Measurements from ENCODE around the gene FSD1.
"Not testable (repeated sequence)": the region's sequence is repeated elsewhere in the genome, so short reads cannot be mapped to it uniquely, and the experiment has no call there.

Gene FSD1

GRCh38 chr19:4319067-4319718 is 14.8 kb downstream of the FSD1 start:
- DNase-seq (ENCODE audit: low spot score): no peak

DNA sequence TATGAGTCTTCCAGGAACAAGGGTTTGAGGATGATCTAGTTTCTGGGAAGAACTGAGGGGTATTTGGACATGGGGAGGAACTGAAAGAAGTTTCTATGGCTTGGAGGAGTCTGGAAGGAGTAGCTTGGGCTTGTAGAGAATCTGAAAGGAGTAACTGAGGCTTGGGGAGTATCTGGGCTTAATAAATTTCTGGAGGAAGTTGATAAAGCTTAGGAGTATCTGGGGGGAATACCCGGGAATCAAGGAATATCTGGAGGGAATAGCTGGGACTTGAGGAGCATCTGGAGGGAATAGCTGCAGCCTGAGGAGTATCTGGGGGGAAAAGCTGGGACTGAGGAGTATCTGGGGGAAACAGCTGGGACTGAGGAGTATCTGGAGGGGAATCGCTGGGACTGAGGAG is 16.0 kb downstream of the FSD1 start:
- no peak for DNase-seq (ENCODE audit: low spot score)

DNA sequence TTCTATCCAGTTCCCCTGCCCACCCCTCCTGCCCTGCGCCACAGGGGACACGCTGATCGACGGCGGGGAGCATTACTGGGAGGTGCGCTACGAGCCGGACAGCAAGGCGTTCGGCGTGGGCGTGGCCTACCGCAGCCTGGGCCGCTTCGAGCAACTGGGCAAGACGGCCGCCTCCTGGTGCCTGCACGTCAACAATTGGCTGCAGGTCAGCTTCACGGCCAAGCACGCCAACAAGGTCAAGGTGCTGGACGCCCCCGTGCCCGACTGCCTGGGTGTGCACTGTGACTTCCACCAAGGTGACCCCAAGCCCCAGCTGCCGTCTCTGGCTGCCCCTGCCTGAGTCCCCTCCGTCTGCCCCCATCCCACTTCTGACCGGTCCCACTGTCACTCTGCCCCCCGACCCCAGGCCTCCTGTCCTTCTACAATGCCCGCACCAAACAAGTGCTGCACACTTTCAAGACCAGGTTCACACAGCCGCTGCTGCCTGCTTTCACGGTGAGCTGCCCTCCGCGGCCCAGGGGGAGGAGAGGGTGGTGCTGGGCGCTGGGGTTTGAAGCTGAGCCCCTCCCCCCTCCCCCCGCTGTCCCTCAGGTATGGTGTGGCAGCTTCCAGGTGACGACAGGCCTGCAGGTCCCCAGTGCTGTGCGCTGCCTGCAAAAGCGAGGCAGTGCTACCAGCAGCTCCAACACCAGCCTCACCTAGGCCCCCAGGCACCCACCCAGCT is 18.7 kb downstream of the FSD1 start:
- DNase-seq (ENCODE audit: low spot score): no peak

DNA sequence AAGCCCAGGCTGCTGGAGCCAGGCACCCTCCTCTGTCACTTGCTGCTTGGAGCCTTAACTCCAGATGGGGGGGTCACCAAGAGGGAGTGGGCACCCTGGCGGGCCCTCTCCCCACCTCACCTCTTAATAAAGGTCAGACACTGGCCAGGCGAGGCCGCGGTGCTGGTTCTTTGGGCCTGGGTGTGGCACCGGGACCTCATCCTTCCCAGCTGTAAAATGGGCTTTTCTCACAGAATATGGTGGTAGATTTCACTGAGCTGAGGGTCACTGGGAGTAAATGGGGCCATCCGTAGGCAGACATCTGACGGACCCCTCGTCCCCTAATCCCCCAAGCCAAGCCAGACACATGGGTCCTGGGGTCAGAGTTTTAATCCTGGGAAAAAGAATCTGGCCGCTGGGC is 19.3 kb downstream of the FSD1 start:
- DNase-seq (ENCODE audit: low spot score): no peak

DNA sequence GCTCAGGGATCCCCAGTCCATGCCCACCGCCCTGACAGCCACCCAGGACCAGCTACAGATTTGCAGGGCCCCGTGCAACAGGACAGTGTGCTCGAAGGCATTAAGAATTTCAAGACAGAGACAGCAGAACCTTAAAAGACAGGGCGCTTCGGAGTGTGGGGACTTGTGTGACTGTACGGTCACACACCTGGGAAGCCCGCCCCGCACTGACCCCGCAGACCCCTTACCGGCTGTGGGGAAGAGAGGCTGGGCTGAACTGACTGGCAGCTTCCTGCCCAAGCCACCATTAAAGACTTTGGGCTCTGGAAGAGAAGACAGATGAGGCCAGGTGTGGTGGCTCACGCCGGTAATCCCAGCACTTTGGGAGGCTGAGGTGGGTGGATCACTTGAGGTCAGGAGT is 19.8 kb downstream of the FSD1 start:
- no peak for DNase-seq (ENCODE audit: low spot score)

GRCh38 chr19:4326215-4326836 is 21.9 kb downstream of the FSD1 start:
- no peak for DNase-seq (ENCODE audit: low spot score)

- no peak for DNase-seq (ENCODE audit: low spot score)
Observed at GRCh38 chr19:4326837-4327251, 22.4 kb downstream of the FSD1 start.

DNA sequence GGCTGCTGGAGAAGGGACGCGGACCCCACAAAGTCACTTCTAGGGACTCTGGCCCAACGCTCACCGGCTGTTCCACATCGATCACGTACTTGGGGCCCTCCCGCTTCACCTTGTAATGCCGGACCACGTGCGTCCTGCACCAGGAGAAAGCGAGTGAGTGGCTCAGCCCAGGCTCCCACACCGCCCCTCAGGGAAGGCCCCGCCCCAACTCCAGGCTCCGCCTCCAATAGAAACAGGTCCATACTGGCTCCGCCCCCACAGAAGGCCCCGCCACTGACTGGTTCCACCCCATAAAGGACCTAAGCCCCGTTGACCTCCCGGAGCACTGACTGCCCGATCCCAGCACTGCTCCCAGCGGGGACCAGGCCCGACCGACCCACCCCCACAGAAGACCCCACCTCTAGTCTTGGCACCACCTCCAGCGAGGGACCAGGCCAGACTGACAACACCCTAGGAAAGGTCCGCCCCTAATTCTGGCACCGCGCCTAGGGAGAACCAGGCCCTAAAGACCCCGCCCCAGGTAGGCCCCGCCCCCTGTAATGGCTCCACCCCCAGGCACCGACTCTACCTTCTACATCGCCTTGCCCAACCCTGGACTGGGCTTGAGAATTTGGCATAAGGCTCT is 23.0 kb downstream of the FSD1 start:
- no peak for DNase-seq (ENCODE audit: low spot score)

GRCh38 chr19:4327877-4328242 is 23.5 kb downstream of the FSD1 start:
- DNase-seq (ENCODE audit: low spot score): no peak

GRCh38 chr19:4328243-4328990 is 24.0 kb downstream of the FSD1 start:
- DNase-seq (ENCODE audit: low spot score): peak; percentile 88

GRCh38 chr19:4328991-4329681 is 24.7 kb downstream of the FSD1 start:
- not testable (repeated sequence) for DNase-seq (ENCODE audit: low spot score)

DNA sequence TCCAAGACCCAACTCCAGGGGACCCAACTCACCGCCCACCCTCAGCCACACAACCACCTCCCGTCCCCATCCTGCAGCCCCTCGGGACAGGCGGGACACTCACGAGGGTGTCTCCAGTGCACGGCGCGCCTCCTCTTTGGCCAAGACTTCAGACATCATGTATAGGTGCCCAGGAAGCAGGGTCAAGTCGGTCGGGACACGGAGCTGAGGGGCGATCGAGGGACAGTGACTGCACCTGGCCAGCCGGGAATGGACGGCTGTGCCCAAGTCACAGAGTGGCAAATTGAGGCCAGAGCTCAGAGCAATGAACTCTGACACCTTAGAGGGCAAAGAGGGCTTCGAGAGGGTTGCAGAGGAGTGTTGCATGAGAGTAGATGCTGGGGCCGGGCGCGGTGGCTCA is 25.5 kb downstream of the FSD1 start:
- no peak for DNase-seq (ENCODE audit: low spot score)

GRCh38 chr19:4334929-4335570 is 30.7 kb downstream of the FSD1 start:
- no peak for DNase-seq (ENCODE audit: low spot score)

- DNase-seq (ENCODE audit: low spot score): no peak
Observed at GRCh38 chr19:4337906-4338440, 33.6 kb downstream of the FSD1 start.

- DNase-seq (ENCODE audit: low spot score): no peak
Observed at GRCh38 chr19:4338441-4339355, 34.3 kb downstream of the FSD1 start, which contains the start of gene STAP2. Gene STAP2, minus strand, starts transcription at chr19:4338827. Its CDS starts 74 bp downstream, at chr19:4338753.

GRCh38 chr19:4342314-4342614 is 37.9 kb downstream of the FSD1 start:
- DNase-seq (ENCODE audit: low spot score): no peak

- peak; percentile 99 for DNase-seq (ENCODE audit: low spot score)
Observed at GRCh38 chr19:4342615-4343369, 38.4 kb downstream of the FSD1 start.

GRCh38 chr19:4343370-4344307 is 39.2 kb downstream of the FSD1 start, which contains the start of gene MPND:
Gene MPND, plus strand, starts transcription at chr19:4343562. Its CDS starts 32 bp downstream, at chr19:4343594.
- peak; percentile 82 for DNase-seq (ENCODE audit: low spot score)

All from hepatic stellate cell (primary cell).